ENCODE data around the gene LYZL4. TPM values are rescaled to one million over a fixed set of nuclear protein-coding genes. Genes with fewer than 3 reads are reported as not detected.

LYZL4 gene
- total RNA-seq, 1 donor from 2014 or later, result not detected

- no peak overlapping the region for H3K27ac Mint-ChIP-seq (ENCODE audit: unreplicated experiment)
- H3K9me3 Mint-ChIP-seq (ENCODE audit: low read depth), result no peaks in the 10 kb centered on the region
- peaks cover 17% of the 10 kb centered on the region for H3K4me1 Mint-ChIP-seq (ENCODE audit: low read depth)
- DNase-seq (ENCODE audit: low spot score), result no peak
- no peaks in the 10 kb centered on the region for H3K36me3 Mint-ChIP-seq (ENCODE audit: low read depth)
- H3K27me3 Mint-ChIP-seq (ENCODE audit: low read depth), result peaks cover 9% of the 10 kb centered on the region
- H3K4me3 Mint-ChIP-seq (ENCODE audit: unreplicated experiment), result no peak overlapping the region
- TF ChIP-seq, protein P1, sequence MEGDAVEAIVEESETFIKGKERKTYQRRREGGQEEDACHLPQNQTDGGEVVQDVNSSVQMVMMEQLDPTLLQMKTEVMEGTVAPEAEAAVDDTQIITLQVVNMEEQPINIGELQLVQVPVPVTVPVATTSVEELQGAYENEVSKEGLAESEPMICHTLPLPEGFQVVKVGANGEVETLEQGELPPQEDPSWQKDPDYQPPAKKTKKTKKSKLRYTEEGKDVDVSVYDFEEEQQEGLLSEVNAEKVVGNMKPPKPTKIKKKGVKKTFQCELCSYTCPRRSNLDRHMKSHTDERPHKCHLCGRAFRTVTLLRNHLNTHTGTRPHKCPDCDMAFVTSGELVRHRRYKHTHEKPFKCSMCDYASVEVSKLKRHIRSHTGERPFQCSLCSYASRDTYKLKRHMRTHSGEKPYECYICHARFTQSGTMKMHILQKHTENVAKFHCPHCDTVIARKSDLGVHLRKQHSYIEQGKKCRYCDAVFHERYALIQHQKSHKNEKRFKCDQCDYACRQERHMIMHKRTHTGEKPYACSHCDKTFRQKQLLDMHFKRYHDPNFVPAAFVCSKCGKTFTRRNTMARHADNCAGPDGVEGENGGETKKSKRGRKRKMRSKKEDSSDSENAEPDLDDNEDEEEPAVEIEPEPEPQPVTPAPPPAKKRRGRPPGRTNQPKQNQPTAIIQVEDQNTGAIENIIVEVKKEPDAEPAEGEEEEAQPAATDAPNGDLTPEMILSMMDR (IDR thresholded peaks at IDR 0.05), result no peak
Measured at GRCh38 chr3:42425736-42426407, 15.5 kb upstream of the LYZL4 start.

DNA sequence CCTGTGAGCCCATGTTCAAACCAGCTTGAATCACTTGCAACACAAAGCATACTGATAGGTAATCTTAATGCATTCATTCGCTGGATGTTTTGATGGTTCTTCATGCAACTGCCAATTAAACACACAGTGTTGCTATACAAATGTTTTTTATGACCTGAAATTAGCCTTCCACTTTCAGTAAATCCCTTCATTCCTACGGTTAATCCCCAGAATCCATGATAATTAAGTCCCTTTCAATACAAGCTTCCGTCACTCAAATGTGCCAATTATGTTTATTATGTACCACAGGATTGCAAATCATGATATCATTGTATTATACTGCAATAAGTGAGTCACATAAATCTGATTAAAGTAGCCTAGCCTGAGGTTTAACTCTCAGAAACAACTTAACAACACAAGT, 14.5 kb upstream of the LYZL4 start:
- H3K36me3 Mint-ChIP-seq (ENCODE audit: low read depth), result no peaks in the 10 kb centered on the region
- H3K9me3 Mint-ChIP-seq (ENCODE audit: low read depth), result no peaks in the 10 kb centered on the region
- DNase-seq (ENCODE audit: low spot score), result no peak
- no peak overlapping the region for H3K27ac Mint-ChIP-seq (ENCODE audit: unreplicated experiment)
- H3K4me1 Mint-ChIP-seq (ENCODE audit: low read depth), result peaks cover 15% of the 10 kb centered on the region
- TF ChIP-seq, protein P1 (IDR thresholded peaks at IDR 0.05), result no peak
- H3K27me3 Mint-ChIP-seq (ENCODE audit: low read depth), result peaks cover 11% of the 10 kb centered on the region
- H3K4me3 Mint-ChIP-seq (ENCODE audit: unreplicated experiment), result no peak overlapping the region

DNA sequence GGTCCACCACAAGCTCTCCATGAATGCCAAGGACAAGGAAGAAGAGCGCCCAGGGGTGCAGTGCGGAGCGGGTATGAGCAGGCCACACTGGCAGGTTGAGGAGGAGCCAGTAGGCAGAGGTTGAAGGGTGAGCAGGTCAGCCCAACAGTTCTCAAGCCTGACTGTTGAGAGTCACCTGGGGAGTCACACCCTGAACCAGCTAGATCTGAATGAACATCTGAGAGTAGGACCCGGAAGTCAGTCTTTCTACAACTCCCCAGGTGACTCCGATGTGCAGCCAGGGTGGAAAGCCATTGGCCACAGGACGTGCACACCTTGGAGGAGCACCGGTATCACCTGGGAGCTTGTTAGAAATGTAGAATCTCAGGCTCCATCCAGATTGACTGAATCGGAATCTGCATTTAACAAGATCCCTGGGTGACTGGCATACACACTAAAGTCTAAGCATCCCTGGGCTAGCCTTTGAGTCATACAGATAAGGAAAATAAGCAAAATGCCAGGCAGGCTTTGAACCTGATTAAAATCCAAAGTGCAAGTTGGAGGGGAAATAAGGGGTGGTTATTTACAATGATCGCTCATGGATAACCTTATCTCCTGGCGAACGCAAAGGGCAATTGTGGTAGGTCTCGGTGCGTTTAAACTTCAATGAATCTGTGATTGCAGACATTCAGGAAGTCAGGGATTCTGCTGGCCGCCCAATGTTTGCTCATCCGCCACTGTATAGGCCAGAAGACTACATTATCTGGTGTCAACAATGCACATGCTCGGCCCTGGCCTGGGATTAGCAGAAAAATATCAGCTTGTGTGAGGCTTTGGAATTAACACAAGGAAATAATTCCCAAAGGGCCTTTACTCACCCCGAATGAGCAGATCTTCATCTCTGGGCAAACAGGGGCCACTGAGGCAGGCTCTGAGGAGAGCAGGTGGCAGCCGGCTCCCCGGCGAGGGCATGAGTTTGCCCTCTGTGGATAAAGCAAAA, 11.7 kb upstream of the LYZL4 start:
- H3K36me3 Mint-ChIP-seq (ENCODE audit: low read depth), result no peaks in the 10 kb centered on the region
- H3K9me3 Mint-ChIP-seq (ENCODE audit: low read depth), result no peaks in the 10 kb centered on the region
- no peak for DNase-seq (ENCODE audit: low spot score)
- no peaks in the 10 kb centered on the region for H3K4me1 Mint-ChIP-seq (ENCODE audit: low read depth)
- TF ChIP-seq, protein P1 (IDR thresholded peaks at IDR 0.05), result no peak
- H3K27ac Mint-ChIP-seq (ENCODE audit: unreplicated experiment), result no peak overlapping the region
- no peak overlapping the region for H3K4me3 Mint-ChIP-seq (ENCODE audit: unreplicated experiment)
- peaks cover 26% of the 10 kb centered on the region for H3K27me3 Mint-ChIP-seq (ENCODE audit: low read depth)

GRCh38 chr3:42419563-42419962, 9.2 kb upstream of the LYZL4 start:
- DNase-seq (ENCODE audit: low spot score), result no peak
- Mint-ChIP-seq H3K4me3 (ENCODE audit: unreplicated experiment) (no peak overlapping the region), H3K27ac (ENCODE audit: unreplicated experiment) (no peak overlapping the region), H3K9me3 (ENCODE audit: low read depth) (no peaks in the 10 kb centered on the region), H3K27me3 (ENCODE audit: low read depth) (peaks cover 45% of the 10 kb centered on the region), H3K36me3 (ENCODE audit: low read depth) (no peaks in the 10 kb centered on the region), H3K4me1 (ENCODE audit: low read depth) (no peaks in the 10 kb centered on the region)
- TF ChIP-seq, protein P1 (IDR thresholded peaks at IDR 0.05), result no peak

DNA sequence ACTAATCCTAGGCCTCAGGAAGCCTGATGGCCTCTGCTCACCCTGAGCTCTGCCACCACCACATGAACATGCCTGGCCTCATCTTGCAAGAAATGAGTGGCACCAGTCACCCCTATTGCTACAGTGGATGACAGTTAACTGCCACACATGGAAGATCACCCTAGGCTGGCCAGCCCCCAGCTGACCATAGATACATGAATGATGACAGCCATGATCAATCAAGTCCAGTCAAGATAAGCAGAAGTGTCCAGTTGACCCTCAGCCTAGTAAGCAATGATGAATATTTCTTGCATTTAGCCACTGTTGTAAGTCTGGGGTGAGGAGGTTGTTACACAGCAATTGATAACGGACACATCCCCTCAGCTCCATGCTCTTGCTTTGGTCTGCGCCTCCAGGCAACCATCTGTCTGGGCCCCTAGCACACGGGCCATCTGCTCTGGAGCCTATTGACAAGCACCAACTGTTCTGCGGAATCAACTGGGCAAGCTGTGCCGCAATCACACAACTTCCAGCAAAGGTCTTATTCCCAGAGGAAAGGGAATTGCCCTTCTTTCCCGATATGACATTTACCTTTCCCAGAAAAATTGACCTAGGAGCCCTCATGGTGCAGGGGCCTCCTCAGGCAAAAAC, 2.2 kb upstream of the LYZL4 start:
- no peak overlapping the region for H3K27ac Mint-ChIP-seq (ENCODE audit: unreplicated experiment)
- H3K4me3 Mint-ChIP-seq (ENCODE audit: unreplicated experiment), result no peak overlapping the region
- H3K9me3 Mint-ChIP-seq (ENCODE audit: low read depth), result no peaks in the 10 kb centered on the region
- no peak for DNase-seq (ENCODE audit: low spot score)
- no peaks in the 10 kb centered on the region for H3K36me3 Mint-ChIP-seq (ENCODE audit: low read depth)
- peaks cover 65% of the 10 kb centered on the region for H3K27me3 Mint-ChIP-seq (ENCODE audit: low read depth)
- no peaks in the 10 kb centered on the region for H3K4me1 Mint-ChIP-seq (ENCODE audit: low read depth)
- TF ChIP-seq, protein P1 (IDR thresholded peaks at IDR 0.05), result no peak

Measured in chondrocyte (in vitro differentiated cells).